ENCODE measurements around the gene GPR78. TPM values are rescaled to one million over a fixed set of nuclear protein-coding genes. Genes with fewer than 3 reads are reported as not detected.

GPR78 gene
- polyA plus RNA-seq, 1 of the 3 experiments (the other 2 are of a cell fraction), result not detected

GRCh38 chr4:8548731-8549351 is 31.4 kb upstream of the GPR78 start:
- no peaks in the 10 kb centered on the region for H3K36me3 ChIP-seq (replicated peaks in 1 of 2; ENCODE audit: control insufficient read depth in 1 of 2, insufficient read depth in 2 of 2, low read length in 1 of 2)
- no peaks in the 10 kb centered on the region for H3K79me2 ChIP-seq (ENCODE audit: insufficient read depth)
- no peak overlapping the region for H2AFZ ChIP-seq (ENCODE audit: low read depth)
- no peak overlapping the region for H3K4me3 ChIP-seq (ENCODE audit: low read depth in 2 of 2, low read length in 1 of 2)
- no peak overlapping the region for H3K9ac ChIP-seq
- no peaks in the 10 kb centered on the region for H3K9me3 ChIP-seq
- H4K20me1 ChIP-seq (ENCODE audit: insufficient read depth), result no peaks in the 10 kb centered on the region
- peak; percentile 15 for DNase-seq
- ChIA-PET POLR2A (no interaction called here), CTCF (interaction anchor here (1.0 kb wide), 1 partner anchor 81 kb away, joined by 3 read pairs; no protein-coding TSS in a partner anchor)
- no peaks in the 10 kb centered on the region for H3K27me3 ChIP-seq (ENCODE audit: insufficient read depth)
- TF ChIP-seq RXRA (IDR thresholded peaks at IDR 0.05; ENCODE audit: borderline replicate concordance, low read depth), result no peak
- no peak for TF ChIP-seq ZBTB33 (IDR thresholded peaks at IDR 0.05; ENCODE audit: borderline replicate concordance, low read depth)
- TF ChIP-seq RFX5 (IDR thresholded peaks at IDR 0.05; ENCODE audit: low read length), result no peak
- no peak for TF ChIP-seq TCF12 (IDR thresholded peaks at IDR 0.05)
- TF ChIP-seq GABPA (IDR thresholded peaks at IDR 0.05; ENCODE audit: low read depth), result no peak
- no peak for TF ChIP-seq YY1 (IDR thresholded peaks at IDR 0.05; ENCODE audit: low read depth)
- TF ChIP-seq TAF1 (IDR thresholded peaks at IDR 0.05; ENCODE audit: borderline replicate concordance, low read depth, low read length), result no peak
- TF ChIP-seq FOSL2 (IDR thresholded peaks at IDR 0.05; ENCODE audit: borderline replicate concordance, low read depth), result no peak
- no peak for TF ChIP-seq MEF2A (IDR thresholded peaks at IDR 0.05; ENCODE audit: borderline replicate concordance, low read depth)
- no peak for TF ChIP-seq JUND (IDR thresholded peaks at IDR 0.05)
- TF ChIP-seq RCOR1 (IDR thresholded peaks at IDR 0.05; ENCODE audit: low read length), result no peak
- TF ChIP-seq ELF1 (IDR thresholded peaks at IDR 0.05), result no peak
- WGBS (ENCODE audit: low lambda C conversion rate), result 63% methylated on average over 5 of the region's 14 CpGs
- no peak overlapping the region for H3K27ac ChIP-seq (ENCODE audit: low read depth in 2 of 2, low read length in 1 of 2)
- no peaks in the 10 kb centered on the region for H3K4me1 ChIP-seq (ENCODE audit: control insufficient read depth in 1 of 2, insufficient read depth in 2 of 2, low read depth in 1 of 2, low read length in 1 of 2)
- H3K4me2 ChIP-seq, result no peak overlapping the region
- no peaks in the 10 kb centered on the region for H3K9me2 ChIP-seq
- no peaks in the 10 kb centered on the region for H3F3A ChIP-seq (replicated peaks; ENCODE audit: insufficient read depth)

GRCh38 chr4:8549352-8549931 is 30.8 kb upstream of the GPR78 start:
- 83% methylated on average over 9 of the region's 11 CpGs for WGBS (ENCODE audit: low lambda C conversion rate)
- ChIA-PET POLR2A (no interaction called here), CTCF (interaction anchor here (1.0 kb wide), 1 partner anchor 81 kb away, joined by 3 read pairs; no protein-coding TSS in a partner anchor)
- no peak overlapping the region for H3K9ac ChIP-seq
- H3K4me1 ChIP-seq (ENCODE audit: control insufficient read depth in 1 of 2, insufficient read depth in 2 of 2, low read depth in 1 of 2, low read length in 1 of 2), result no peaks in the 10 kb centered on the region
- H3K27ac ChIP-seq (ENCODE audit: low read depth in 2 of 2, low read length in 1 of 2), result no peak overlapping the region
- H3K36me3 ChIP-seq (replicated peaks in 1 of 2; ENCODE audit: control insufficient read depth in 1 of 2, insufficient read depth in 2 of 2, low read length in 1 of 2), result no peaks in the 10 kb centered on the region
- no peak overlapping the region for H3K4me2 ChIP-seq
- H3K27me3 ChIP-seq (ENCODE audit: insufficient read depth), result no peaks in the 10 kb centered on the region
- no peaks in the 10 kb centered on the region for H3K9me2 ChIP-seq
- H3K4me3 ChIP-seq (ENCODE audit: low read depth in 2 of 2, low read length in 1 of 2), result no peak overlapping the region
- peak; percentile 14 for DNase-seq
- TF ChIP-seq NRF1 (IDR thresholded peaks at IDR 0.05; ENCODE audit: low read depth, low read length) (no peak), IRF3 (IDR thresholded peaks at IDR 0.05; ENCODE audit: low read depth, low read length) (no peak), FOXJ3 (CRISPR knock-in tag; IDR thresholded peaks at IDR 0.05) (no peak), FOXM1 (IDR thresholded peaks at IDR 0.05; ENCODE audit: low read depth) (no peak), ELF1 (IDR thresholded peaks at IDR 0.05) (no peak), EP300 (IDR thresholded peaks at IDR 0.05; ENCODE audit: borderline replicate concordance in 1 of 2, low read depth in 1 of 2, low read length in 1 of 2) (no peak), RXRA (IDR thresholded peaks at IDR 0.05; ENCODE audit: borderline replicate concordance, low read depth) (no peak), RAD21 (IDR thresholded peaks at IDR 0.05; ENCODE audit: low read length) (no peak), USF2 (IDR thresholded peaks at IDR 0.05; ENCODE audit: borderline replicate concordance, low read depth, low read length) (no peak), MAX (IDR thresholded peaks at IDR 0.05; ENCODE audit: low read depth) (no peak), FOSL2 (IDR thresholded peaks at IDR 0.05; ENCODE audit: borderline replicate concordance, low read depth) (no peak), MXI1 (IDR thresholded peaks at IDR 0.05; ENCODE audit: low read depth, low read length) (no peak), PBX3 (IDR thresholded peaks at IDR 0.05) (no peak), POLR2AphosphoS5 (IDR thresholded peaks at IDR 0.05; ENCODE audit: low read depth, low read length) (no peak), CHD2 (IDR thresholded peaks at IDR 0.05; ENCODE audit: low read length, partially characterized antibody) (no peak), JUND (IDR thresholded peaks at IDR 0.05) (no peak)
- H4K20me1 ChIP-seq (ENCODE audit: insufficient read depth), result no peaks in the 10 kb centered on the region
- no peaks in the 10 kb centered on the region for H3K9me3 ChIP-seq
- H3F3A ChIP-seq (replicated peaks; ENCODE audit: insufficient read depth), result no peaks in the 10 kb centered on the region
- no peaks in the 10 kb centered on the region for H3K79me2 ChIP-seq (ENCODE audit: insufficient read depth)
- H2AFZ ChIP-seq (ENCODE audit: low read depth), result no peak overlapping the region

Data from SK-N-SH (cell line).